Medulla oblongata (tissue), 1 donor: ENCODE data around the gene LRRC8A.
"Not testable (repeated sequence)": the region's sequence is repeated elsewhere in the genome, so short reads cannot be mapped to it uniquely, and the experiment has no call there.

Experiments used
- DNase-seq: peaks from one replicate; pipeline ENCODE4 v3.0.0-alpha.2; 2015; ENCODE audit errors: extremely low spot score

LRRC8A gene

DNA sequence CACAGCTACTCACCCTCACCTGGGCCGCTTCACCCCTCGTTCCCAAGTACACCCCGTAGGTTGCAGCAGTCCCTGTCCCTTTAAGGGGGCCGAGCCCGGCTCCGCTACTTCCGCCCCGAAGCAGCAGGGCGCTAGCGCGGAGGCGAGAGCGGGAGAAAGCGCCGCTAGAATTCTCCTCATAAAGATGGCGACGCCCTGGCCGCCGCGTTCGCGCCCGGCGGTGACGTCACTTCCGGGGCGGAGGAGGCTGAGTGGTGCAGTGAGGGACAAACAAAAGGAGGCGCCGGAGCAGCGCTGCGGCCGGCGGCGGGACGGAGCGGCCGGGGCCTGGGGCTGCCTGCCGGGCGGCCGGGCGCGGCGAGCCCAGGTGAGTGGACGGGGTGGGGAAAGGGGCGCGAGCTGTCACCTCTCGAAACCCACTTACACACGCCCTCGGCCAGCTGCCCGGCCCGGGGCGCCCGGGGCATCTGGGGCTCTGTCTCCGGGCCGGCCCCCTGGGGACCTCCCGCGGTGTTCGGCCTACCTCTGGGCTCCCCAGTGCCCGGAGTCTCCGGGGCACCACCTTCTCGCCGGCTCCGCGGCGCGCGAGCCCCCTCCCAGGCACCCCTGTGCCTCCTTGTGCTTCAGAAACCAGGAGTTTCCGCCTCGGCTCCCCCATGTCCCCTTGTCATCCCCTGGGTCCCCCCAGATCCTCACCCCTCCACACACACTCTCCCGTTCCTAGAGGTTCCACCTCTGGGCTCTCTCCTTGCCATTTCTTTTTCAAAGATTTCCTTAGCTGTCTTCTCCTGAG, at the start of gene LRRC8A, which contains the start of gene KYAT1:
TSS of gene LRRC8A (plus strand) at position 250 of the 793 bp plus-strand sequence. CDS start 25,032 bp downstream, outside the sequence.
TSS of gene KYAT1 (minus strand) at position 67 of the 793 bp plus-strand sequence. CDS start 36,545 bp downstream, outside the sequence.
- peak; percentile 98 for DNase-seq

DNA sequence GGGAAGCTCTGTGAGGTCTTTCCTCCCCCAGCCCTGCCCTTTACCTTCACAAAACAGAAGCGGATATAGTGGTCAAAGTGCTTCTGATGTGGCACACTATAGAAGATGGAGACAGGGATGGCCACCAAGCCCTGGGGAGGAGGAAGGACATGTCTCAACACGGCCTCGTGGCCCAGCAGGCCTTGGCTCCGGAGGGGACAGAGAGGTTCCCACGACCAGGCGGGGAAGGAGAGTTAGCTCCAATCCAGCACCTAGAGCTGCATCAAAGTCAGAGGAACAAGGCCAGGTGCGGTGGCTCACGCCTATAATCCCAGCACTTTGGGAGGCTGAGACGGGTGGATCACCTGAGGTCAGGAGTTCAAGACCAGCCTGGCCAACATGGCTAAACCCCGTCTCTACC, 48.2 kb upstream of the LRRC8A start:
- no peak for DNase-seq

DNA sequence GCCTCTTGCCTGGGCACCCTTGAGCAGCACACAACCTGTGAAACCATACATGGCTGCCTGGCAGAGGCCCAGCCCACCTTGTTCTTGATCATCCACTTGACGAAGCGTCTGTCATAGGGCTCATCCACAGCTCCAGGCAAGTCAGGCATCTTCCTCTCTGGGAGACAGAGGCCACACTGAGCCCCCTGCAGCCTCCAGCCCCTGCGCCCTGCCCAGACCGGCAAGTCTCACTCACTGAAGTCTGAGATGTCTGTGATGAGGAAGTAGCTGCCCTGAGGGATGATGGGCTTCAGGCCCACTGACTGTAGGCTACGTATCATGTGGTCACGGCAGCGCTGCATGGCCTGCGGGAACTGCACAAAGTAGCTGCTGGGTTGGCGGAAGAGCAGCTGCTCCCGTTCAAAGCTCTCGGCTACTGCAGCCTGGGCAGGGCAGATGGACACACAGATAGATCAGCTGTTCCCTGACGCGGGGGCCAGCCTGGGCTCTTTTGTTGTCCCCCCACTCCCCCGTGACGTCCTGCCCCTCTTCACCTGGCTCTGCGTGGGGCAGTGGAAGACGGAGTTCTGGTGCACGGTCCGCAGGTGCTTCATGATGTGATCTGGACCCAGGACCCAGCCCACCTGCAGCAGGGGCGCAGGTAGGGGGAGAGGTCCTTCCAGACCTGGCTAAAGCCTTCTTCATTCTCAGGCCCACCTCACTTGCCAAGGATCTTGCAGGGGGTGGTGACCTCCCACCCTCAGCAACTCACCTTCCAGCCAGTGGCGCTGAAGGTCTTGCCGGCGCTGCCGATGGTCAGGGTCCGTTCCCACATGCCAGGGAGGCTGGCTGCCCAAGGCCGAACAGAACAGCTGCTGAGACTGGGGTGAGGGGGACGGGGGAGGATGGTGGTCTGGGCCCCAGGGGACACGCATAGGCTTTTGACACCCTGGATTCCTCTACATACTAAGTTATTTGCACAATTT, 46.4 kb upstream of the LRRC8A start:
- no peak for DNase-seq

DNA sequence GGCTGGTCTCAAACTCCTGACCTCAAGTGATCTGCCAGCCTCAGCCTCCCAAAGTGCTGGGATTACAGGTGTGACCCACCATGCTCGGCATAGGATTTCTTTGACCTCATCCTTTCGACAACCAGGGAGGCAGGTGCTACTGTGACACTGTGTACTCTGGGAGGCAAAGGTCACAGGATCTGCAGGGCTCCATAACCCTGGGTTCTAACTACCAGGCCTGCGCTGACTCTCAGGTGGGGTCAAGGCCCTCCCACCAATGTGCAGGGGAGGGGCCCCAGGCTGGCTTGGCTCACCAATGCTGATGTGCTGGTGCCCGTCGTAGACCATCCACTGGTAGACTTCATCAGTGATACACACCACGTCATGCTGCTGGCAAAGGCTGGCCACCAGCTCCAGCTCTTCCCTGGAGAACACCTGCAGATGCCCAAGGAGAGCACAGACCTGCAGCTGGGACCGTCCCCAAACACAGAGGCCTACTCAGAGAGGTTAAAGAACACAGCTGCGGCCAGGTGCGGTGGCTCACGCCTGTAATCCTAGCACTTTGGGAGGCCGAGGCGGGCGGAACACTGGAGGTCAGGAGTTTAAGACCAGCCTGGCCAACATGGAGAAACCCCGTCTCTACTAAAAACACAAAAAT, 45.3 kb upstream of the LRRC8A start:
- DNase-seq, result no peak

DNA sequence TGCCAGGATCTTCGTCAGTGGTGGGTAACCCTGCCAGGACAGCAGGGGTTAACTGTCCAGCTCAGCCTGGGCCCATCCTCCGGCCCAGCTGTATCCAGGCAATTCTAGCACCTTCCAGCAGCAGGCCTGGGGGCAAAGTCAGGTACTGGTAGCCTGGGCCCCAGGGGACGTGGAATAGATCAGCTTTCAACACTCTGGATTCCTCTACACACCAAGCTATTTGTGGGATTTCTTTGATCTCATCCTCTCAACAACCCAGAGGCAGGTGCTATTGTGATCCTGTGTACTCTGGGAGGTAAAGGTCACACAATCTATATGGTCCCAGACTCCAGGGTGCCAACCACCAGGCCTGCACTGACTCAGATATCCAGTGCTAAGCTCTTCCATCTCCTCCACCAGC, 43.6 kb upstream of the LRRC8A start:
- DNase-seq, result no peak

DNA sequence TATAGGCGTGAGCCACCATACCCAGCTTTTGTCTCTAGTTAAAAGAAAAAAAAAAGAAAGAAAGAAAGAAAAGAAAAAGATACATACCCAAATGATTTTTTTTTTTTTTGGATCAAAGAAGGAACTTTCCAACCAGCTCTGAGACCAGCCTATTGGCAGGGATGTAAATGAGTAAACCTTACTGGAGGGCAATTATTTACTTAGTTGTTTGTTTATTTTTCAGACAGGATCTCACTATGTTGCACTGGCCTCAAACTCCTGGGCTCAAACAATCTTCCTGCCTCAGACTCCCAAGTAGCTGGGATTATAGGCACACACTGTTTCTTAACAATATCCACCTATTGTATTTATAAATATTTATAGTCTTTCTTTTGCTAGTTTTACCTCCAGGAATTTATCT, 41.4 kb upstream of the LRRC8A start:
- no peak for DNase-seq

DNA sequence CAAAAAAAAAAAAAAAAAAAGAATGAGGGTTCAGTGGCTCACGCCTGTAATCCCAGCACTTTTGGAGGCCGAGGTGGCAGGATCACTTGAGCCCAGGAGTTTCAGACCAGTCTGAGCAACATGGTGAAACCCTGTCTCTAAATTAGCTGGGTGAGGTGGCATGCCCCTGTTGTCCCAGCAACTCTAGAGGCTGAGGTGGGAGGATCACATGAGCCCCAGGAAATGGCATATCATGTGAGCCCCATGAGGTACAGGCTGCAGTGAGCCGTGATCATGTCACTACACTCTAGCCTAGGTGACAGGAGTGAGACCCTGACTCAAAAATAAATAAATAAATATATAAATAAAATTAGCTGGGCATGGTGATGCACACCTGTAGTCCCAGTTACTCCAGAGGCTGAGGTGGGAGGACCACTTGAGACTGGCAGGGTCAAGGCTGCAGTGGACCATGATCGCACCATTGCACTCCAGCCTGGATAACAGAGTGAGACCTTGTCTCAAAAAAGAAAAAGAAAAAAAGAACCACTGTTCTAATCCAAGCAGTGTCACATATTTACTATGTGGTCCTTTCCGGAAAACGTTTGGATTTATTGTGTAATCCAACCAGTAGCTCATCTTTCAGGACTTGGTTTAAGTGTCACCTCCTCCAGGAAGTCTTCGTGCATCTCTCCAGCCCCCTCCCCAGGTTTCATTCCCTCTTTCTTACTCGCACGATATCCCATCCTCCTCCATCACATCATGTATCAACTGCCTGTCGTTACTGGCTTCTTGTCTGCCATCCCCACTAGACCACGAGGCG, 40.0 kb upstream of the LRRC8A start:
- DNase-seq, result no peak

DNA sequence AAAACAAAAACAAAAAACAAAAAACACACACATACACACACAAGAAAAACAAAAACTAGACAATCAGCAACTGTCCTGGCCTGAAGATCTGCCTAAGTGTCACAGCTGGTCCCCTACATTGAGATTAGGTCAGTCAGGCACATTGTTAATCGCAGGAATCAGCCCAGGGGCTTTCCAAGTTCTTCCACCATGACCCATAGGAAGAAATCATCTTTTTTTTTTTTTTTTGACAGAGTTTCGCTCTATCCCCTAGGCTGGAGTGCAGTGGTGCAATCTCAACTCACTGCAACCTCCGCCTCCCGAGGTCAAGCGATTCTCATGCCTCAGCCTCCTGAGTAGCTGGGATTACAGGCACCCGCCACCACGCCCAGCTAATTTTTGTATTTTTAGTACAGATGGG, 38.8 kb upstream of the LRRC8A start:
- not testable (repeated sequence) for DNase-seq

DNA sequence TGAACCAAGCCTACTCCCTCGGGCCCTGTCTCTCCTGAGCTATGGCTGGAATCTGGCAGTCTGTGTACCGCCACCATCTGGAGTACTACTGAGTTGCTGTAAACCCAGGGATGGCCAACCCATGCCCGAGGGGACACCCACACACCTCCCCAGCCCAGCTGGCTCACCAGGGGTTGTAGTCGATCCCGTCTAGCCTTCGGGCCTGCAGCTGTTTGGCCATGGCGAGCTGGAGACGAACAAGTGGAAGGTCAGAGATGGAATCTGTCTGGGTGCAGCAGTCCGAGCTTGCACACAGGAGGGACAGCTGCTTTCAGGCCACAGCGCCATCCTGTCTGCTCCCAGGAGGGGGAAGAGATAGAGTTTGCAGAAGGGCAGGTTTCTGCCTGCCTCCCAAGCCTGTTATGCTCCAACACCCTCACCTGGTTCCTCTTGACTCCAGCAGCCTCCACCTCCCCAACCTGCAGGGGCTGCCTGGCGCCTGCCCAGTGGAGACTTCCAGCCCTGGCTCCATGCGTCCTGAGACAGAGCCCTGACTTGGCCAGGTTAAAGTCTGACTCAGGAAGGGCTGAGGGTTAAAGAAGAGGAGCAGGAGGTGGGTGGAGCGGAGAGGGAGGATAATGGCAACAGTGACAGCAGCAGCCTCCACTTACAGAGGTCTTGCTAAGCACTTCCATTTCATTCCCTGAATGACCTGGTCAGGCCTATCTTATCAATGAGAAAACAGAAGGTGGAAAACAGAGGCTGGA, 36.6 kb upstream of the LRRC8A start:
- no peak for DNase-seq

DNA sequence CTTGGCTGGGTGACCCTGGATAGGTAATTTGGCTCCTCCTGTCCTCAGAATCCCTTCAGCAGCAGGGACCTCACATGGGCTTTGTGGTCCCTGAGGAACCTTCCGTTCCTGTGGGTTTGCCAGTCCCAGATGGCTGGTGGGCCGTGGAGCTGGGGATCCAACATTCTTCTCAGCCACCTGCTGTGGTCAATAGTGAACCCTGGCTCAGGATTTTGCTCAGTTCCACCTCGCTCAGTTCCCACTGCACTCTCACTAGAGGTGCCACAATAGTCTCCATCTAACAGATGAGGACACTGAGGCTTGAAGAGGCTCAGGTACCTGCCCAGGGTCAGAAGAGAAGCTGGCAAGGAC, 35.3 kb upstream of the LRRC8A start:
- no peak for DNase-seq

DNA sequence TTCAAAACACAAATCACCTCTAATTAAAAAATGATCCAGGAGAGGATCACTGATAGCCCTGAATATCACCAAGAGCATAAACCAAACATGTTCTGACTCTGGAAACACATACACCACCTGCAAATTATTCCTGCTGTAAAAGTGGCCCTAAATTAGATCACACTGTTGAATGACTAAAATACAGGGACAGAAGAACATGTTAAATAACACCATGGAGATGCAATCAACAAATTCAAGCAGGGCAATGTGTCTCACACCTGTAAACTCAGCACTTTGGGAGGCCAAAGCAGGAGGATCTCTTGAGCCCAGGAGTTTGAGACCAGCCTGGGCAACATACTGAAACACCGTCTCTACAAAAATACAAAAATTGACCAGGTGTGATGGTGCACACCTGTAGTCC, 34.1 kb upstream of the LRRC8A start:
- DNase-seq, result no peak

DNA sequence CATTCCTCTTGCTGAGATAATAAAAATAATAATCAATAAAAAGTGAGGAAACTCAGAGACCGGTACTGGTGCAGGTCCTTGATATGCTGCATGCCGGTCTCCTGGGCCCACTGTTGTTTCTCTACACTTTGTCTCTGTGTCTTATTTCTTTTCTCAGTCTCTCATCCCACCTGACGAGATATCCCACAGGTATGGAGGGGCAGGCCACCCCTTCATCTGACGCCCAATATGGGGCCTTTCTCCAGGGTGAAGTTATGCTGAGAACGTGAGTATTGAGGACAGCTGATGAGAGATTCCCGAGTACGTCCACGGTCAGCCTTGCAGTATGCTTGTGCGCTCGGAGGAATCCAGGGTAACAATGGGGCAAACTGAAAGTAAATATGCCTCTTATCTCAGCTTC, 30.9 kb upstream of the LRRC8A start:
- not testable (repeated sequence) for DNase-seq

DNA sequence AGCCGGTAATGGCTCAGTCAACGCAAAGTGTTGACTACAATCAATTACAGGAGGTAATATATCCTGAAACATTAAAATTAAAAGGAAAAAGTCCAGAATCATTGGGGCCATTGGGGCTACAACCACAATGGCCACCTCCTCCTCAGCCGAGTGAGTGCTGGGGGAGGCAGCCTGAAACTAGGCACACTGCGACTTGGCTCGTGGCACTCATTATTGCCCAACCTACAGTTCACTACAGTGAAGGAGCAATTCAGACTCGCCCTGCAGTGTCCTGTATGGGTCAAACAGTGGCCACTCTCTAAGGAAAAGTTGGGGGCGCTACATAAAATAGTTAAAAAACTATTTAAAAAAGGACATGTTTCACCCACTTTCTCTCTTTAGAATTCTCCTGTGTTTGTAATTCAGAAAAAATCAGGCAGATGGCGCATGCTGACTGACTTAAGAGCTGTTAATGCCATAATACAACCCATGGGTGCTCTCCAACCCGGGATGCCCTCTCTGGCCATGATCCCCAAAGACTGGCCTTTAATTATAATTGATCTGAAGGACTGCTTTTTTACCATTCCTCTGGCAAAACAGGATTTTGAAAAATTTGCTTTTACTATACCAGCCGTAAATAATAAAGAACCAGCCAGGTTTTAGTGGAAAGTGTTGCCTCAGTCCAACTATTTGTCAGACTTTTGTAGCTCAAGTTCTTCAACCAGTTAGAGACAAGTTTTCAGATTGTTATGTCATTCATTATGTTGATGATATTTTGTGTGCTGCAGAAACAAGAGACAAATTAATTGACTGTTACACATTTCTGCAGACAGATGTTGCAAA, 29.9 kb upstream of the LRRC8A start:
- DNase-seq, result peak; percentile 69

DNA sequence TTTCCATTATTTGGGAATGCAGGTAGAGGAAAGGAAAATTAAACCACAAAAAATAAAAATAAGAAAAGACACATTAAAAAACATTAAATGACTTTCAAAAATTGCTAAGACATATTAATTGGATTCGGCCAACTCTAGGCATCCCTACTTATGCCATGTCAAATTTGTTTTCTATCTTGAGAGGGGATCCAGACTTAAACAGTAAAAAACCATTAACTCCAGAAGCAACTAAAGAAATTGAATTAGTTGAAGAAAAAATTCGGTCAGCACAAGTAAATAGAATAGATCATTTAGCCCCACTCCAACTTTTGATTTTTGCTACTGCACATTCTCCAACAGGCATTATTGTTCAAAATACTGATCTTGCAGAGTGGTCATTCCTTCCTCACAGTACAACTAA, 29.3 kb upstream of the LRRC8A start:
- not testable (repeated sequence) for DNase-seq

DNA sequence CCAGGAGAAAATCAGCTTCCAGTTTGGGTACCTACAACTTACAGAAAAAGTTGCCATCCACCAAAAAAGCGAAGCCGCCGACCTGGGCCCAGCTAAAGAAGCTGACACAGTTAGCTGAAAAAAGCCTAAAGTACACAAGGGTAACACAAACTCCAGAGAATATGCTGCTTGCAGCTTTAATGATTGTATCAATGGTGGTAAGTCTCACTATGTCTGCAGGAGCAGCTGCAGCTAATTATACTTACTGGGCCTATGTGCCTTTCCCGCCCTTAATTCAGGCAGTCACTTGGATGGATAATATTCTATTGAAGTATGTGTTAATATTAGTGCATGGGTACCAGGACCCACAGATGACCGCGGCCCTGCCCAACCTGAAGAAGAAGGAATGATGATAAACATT, 27.5 kb upstream of the LRRC8A start:
- DNase-seq, result not testable (repeated sequence)

DNA sequence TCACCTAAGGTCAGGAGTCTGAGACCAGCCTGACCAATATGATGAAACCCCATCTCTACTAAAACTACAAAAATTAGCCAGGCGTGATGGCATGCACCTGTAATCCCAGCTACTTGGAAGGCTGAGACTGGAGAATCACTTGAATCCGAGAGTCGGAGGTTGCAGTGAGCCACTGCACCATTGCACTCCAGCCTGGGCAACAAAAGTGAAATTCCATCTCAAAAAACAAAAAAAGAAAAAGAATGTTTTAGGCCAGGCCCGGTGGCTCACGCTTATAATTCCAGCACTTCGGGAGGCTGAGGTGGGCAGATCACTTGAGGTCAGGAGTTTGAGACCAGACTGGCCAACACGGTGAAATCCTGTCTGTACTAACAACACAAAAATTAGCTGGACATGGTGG, 23.5 kb upstream of the LRRC8A start:
- DNase-seq, result not testable (repeated sequence)

DNA sequence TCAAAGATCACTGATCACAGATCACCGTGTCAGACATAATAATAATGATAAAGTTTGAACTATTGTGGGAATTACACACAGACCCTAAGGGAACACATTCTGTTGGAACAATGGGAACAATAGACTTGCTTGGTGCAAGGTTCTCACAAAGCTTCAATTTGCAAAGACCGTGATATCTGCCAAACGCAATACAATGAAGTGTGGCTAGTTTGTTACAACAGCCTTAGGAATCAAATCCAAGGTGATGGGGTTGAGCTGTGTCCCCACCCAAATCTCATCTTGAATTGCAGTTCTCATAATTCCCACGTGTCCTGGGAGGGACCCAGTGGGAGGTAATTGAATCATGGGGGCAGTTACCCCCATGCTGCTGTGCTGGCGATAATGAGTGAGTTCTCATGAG, 21.0 kb upstream of the LRRC8A start:
- peak; percentile 46 for DNase-seq

DNA sequence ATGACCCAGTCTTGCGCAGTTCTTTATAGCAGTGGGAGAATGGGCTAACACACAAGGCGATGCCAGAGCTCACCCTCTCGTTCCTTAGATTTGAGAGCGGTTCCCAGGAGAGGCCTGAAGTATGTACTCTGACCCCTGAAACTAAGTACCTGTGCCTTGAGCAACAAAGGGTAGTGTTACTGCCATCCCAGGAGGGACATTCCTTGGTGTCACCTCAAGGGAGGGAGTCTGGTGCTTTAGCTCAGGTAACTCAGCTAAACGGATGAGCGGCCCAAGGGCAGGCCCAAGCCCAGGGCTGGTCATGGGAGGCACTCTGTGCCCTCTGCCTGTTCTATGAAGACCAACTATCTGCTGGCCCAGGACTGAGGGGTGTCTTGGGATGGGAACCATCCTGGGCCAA, 20.4 kb upstream of the LRRC8A start:
- no peak for DNase-seq

DNA sequence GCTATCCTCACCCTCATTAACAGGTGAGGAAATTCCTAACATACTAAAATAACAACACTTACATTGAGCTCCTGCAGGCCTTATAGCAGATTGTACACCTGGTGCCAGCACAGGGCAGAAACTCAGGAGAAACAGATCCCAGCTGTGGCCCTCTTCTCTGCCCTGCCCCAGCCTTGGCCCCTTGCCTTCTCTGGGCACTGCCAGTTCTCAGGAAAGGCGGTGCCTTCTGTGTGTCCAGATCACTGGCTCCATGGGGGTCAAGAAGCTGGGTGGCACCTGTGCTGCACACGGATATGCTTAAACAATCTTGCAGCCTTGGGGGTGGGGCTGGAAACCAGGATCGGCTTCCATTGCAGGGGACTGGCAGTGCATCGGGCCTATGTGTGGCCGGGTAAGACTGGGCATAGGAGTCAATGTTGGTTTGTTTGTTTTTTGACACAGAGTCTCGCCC, 19.5 kb upstream of the LRRC8A start:
- DNase-seq, result no peak

DNA sequence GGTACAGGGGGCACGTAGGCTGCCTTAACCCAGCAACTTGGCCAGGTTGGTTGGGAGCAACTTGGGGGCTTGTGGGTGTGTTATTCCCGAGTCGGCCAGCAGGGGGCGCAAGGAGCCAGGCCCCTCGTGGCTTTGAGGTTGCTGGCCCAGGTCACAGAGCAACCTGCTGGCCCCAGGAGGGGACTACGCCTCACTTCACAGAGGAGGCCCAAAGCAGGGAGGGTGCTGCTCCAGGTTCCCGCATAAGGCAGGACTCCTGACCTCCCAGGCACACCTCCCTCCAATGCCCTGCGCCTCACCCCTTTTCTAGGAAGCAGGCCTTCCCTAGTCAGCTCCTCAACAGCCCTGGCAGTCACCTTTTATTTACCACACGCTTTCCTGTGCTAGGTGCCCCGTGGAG, 18.3 kb upstream of the LRRC8A start:
- peak; percentile 57 for DNase-seq
